Epithelial cell of proximal tubule (primary cell): ENCODE data around the gene MARF1. TPM values are rescaled to one million over a fixed set of nuclear protein-coding genes. Genes with fewer than 3 reads are reported as not detected.

ENCODE experiments used
- DNase-seq: peaks from one replicate; pipeline ENCODE4 v3.0.0-alpha.2; 2011; ENCODE audit warnings: low read depth
- H3K4me3 ChIP-seq: 2 replicates; pipeline ENCODE4 v1.5.1; 2011; ENCODE audit warnings: low read depth, mild to moderate bottlenecking, low read length
- CTCF ChIP-seq: conservative IDR thresholded peaks from 2 replicates; pipeline ENCODE4 v1.5.1; 2012; ENCODE audit warnings: low read depth, mild to moderate bottlenecking, low read length
- total RNA-seq: library from RNA; depleted of rRNA; stranded (reverse); fragments of >200 nt; gene quantifications from 2 replicates; pipeline ENCODE4 v1.2.3, GENCODE V29; 2015

Gene MARF1
- total RNA-seq, 1 donor from 2014 or later, result 9.5 TPM

GRCh38 chr16:15617901-15618300, 25.1 kb downstream of the MARF1 start:
- no peak for DNase-seq

GRCh38 chr16:15616475-15617165, 26.3 kb downstream of the MARF1 start:
- H3K4me3 ChIP-seq, result no peak overlapping the region
- DNase-seq, result no peak
- TF ChIP-seq CTCF, result no peak

More at GRCh38 chr16:15617901-15618300, 25.1 kb downstream of the MARF1 start:
- H3K4me3 ChIP-seq, result no peak overlapping the region
- no peak for TF ChIP-seq CTCF

GRCh38 chr16:15616012-15616411, 26.9 kb downstream of the MARF1 start:
- no peak for DNase-seq
- no peak for TF ChIP-seq CTCF
- H3K4me3 ChIP-seq, result no peak overlapping the region

- DNase-seq, result no peak
- TF ChIP-seq CTCF, result no peak
- H3K4me3 ChIP-seq, result no peak overlapping the region
Measured at GRCh38 chr16:15613676-15614075, 29.3 kb downstream of the MARF1 start.

- no peak for TF ChIP-seq CTCF
- H3K4me3 ChIP-seq, result no peak overlapping the region
- DNase-seq, result no peak
Measured at GRCh38 chr16:15611610-15612009, 31.3 kb downstream of the MARF1 start.

- no peak for TF ChIP-seq CTCF
- DNase-seq, result no peak
Measured at GRCh38 chr16:15610369-15610871, 32.5 kb downstream of the MARF1 start.

GRCh38 chr16:15609286-15609649, 33.7 kb downstream of the MARF1 start:
- DNase-seq, result no peak
- H3K4me3 ChIP-seq, result no peak overlapping the region
- TF ChIP-seq CTCF, result no peak

More at GRCh38 chr16:15610369-15610871, 32.5 kb downstream of the MARF1 start:
- no peak overlapping the region for H3K4me3 ChIP-seq
